ENCODE data around the gene FAM240A.

GRCh38 chr3:46662771-46663551, 50.6 kb downstream of the FAM240A start:
- no peak for TF ChIP-seq POLR2AphosphoS5 (IDR thresholded peaks at IDR 0.05)
- TF ChIP-seq POLR2A (IDR thresholded peaks at IDR 0.05), result no peak
- TF ChIP-seq CTCF (IDR thresholded peaks at IDR 0.05), result no peak
- no peak for TF ChIP-seq EP300 (IDR thresholded peaks at IDR 0.05)
